H1 (cell line): ENCODE data around the gene TRIM4. TPM values are rescaled to one million over a fixed set of nuclear protein-coding genes. Genes with fewer than 3 reads are reported as not detected.

Source experiments
- CTCF ChIA-PET: fragments of 300-600 bp; sonication (Branson Sonifier 250); formaldehyde crosslinking; loops from one replicate; lab custom pipeline; 2021; ENCODE audit not compliant: partially characterized antibody; lab: Charles Lee
- POLR2A ChIA-PET: fragments of 300-600 bp; sonication (Branson Sonifier 250); formaldehyde crosslinking; loops from one replicate; lab custom pipeline; 2021; ENCODE audit warnings: inconsistent platforms; ENCODE audit not compliant: partially characterized antibody; lab: Charles Lee
- DNase-seq, 2 experiments: peaks; one replicate each; pipeline versions ENCODE4 v3.0.0 to v3.0.0-alpha.2; 2010 to 2022; ENCODE audit warnings: low spot score in 2 of 2, low read depth in 1 of 2, mixed read lengths in 1 of 2
- FAIRE-seq: peaks from 2 replicates; lab custom pipeline; 2011; peaks lifted over from hg19 to GRCh38; lab: Jason Lieb, UNC
- H2AFZ ChIP-seq: 2 replicates; pipeline ENCODE4 v1.8.1; 2012; ENCODE audit warnings: low read length, inconsistent platforms
- H2AK5ac ChIP-seq: 2 replicates; pipeline ENCODE4 v1.6.1; 2013; ENCODE audit warnings: low read depth, low read length
- H2BK120ac ChIP-seq: replicated peaks from 2 replicates; pipeline ENCODE3; 2013; ENCODE audit warnings: low read depth, low read length, inconsistent platforms
- H2BK12ac ChIP-seq: 2 replicates; pipeline ENCODE4 v1.6.1; 2013; ENCODE audit warnings: low read depth, low read length
- H2BK15ac ChIP-seq: 2 replicates; pipeline ENCODE4 v1.6.1; 2013; ENCODE audit warnings: low read length
- H2BK20ac ChIP-seq: 2 replicates; pipeline ENCODE4 v1.6.1; 2013; ENCODE audit warnings: low read length
- H2BK5ac ChIP-seq: 2 replicates; pipeline ENCODE4 v1.6.1; 2013; ENCODE audit warnings: low read depth, low read length
- H3K14ac ChIP-seq: 2 replicates; pipeline ENCODE4 v1.6.1; 2013; ENCODE audit warnings: inconsistent platforms; ENCODE audit not compliant: insufficient read length
- H3K18ac ChIP-seq: 2 replicates; pipeline ENCODE4 v1.6.1; 2013; ENCODE audit warnings: low read length; ENCODE audit errors: extremely low read depth
- H3K23ac ChIP-seq: 2 replicates; pipeline ENCODE4 v1.6.1; 2013; ENCODE audit warnings: inconsistent platforms; ENCODE audit not compliant: insufficient read length
- H3K23me2 ChIP-seq: 2 replicates; pipeline ENCODE4 v1.6.1; 2013; ENCODE audit warnings: low read depth, low read length
- H3K27ac ChIP-seq: 2 replicates; pipeline ENCODE4 v1.6.1; 2011; ENCODE audit warnings: low read depth, low read length, inconsistent platforms
- H3K27me3 ChIP-seq, 4 experiments: replicated peaks in 1 of 4; 1 replicate in 1 of 4; 2 replicates in 3 of 4; pipeline versions ENCODE4 v1.6.1 to v1.8.1; 2011 to 2013; ENCODE audit warnings: low read length in 3 of 4, mild to moderate bottlenecking in 3 of 4, inconsistent platforms in 2 of 4, mixed read lengths in 2 of 4, moderate library complexity in 1 of 4; ENCODE audit not compliant: control insufficient read depth in 3 of 4, insufficient read depth in 3 of 4; ENCODE audit errors: extremely low read depth in 1 of 4
- H3K36me3 ChIP-seq, 4 experiments: 2 replicates each; pipeline versions ENCODE4 v1.6.1 to v1.8.1; 2011 to 2013; ENCODE audit warnings: mild to moderate bottlenecking in 4 of 4, low read length in 3 of 4, moderate library complexity in 2 of 4, control low read depth in 1 of 4, inconsistent platforms in 1 of 4; ENCODE audit not compliant: insufficient read depth in 4 of 4, control insufficient read depth in 2 of 4
- H3K4ac ChIP-seq: replicated peaks from 2 replicates; pipeline ENCODE3; 2013; ENCODE audit warnings: low read length, low read depth, mixed read lengths, inconsistent platforms; ENCODE audit not compliant: insufficient read length
- H3K4me1 ChIP-seq, 4 experiments: replicated peaks in 1 of 4; 1 replicate in 1 of 4; 2 replicates in 3 of 4; pipeline versions ENCODE4 v1.6.1 to v1.8.1; 2011 to 2013; ENCODE audit warnings: low read length in 3 of 4, inconsistent platforms in 2 of 4, mixed read lengths in 1 of 4; ENCODE audit not compliant: insufficient read depth in 4 of 4, control insufficient read depth in 3 of 4
- H3K4me2 ChIP-seq, 2 experiments: 2 replicates each; pipeline versions ENCODE4 v1.6.1 to v1.8.1; 2011 to 2013; ENCODE audit warnings: low read depth in 2 of 2, low read length in 2 of 2, control low read depth in 1 of 2, inconsistent platforms in 1 of 2, mild to moderate bottlenecking in 1 of 2; ENCODE audit not compliant: insufficient read depth in 1 of 2
- H3K4me3 ChIP-seq, 4 experiments: fragments of 200-600, 300-600 bp in 1 of 4; sonication (generic), shearing (Covaris generic), sonication (Bioruptor Twin) in 1 of 4; 2 replicates each; pipeline versions ENCODE4 v1.5.1 to v1.8.1; 2011 to 2016; ENCODE audit warnings: low read length in 4 of 4, low read depth in 3 of 4, control low read depth in 2 of 4, inconsistent platforms in 2 of 4, mild to moderate bottlenecking in 2 of 4, mixed read lengths in 1 of 4, moderate library complexity in 1 of 4; ENCODE audit not compliant: insufficient read depth in 2 of 4; ENCODE audit errors: extremely low read depth in 1 of 4
- H3K56ac ChIP-seq: replicated peaks from 2 replicates; pipeline ENCODE3; 2013; ENCODE audit warnings: low read depth, mild to moderate bottlenecking, mixed read lengths, low read length, inconsistent platforms; ENCODE audit not compliant: insufficient read length
- H3K79me1 ChIP-seq: 2 replicates; pipeline ENCODE4 v1.6.1; 2013; ENCODE audit warnings: low read depth, low read length, control low read depth
- H3K79me2 ChIP-seq, 2 experiments: 2 replicates each; pipeline versions ENCODE4 v1.6.1 to v1.8.1; 2012 to 2013; ENCODE audit warnings: low read length in 2 of 2, mild to moderate bottlenecking in 2 of 2, inconsistent platforms in 1 of 2; ENCODE audit not compliant: insufficient read depth in 2 of 2, control insufficient read depth in 1 of 2
- H3K9ac ChIP-seq, 4 experiments: replicated peaks in 1 of 4; 1 replicate in 1 of 4; 2 replicates in 3 of 4; pipeline versions ENCODE4 v1.6.1 to v1.8.1; 2011 to 2013; ENCODE audit warnings: low read depth in 3 of 4, low read length in 3 of 4, control low read depth in 2 of 4, mild to moderate bottlenecking in 2 of 4, moderate library complexity in 2 of 4, inconsistent platforms in 1 of 4; ENCODE audit errors: extremely low read depth in 1 of 4
- H3K9me3 ChIP-seq, 2 experiments: 2 replicates each; pipeline versions ENCODE4 v1.6.1 to v1.8.1; 2012 to 2013; ENCODE audit warnings: mild to moderate bottlenecking in 2 of 2, moderate library complexity in 2 of 2, control low read depth in 1 of 2, inconsistent platforms in 1 of 2, low read depth in 1 of 2, low read length in 1 of 2, mixed read lengths in 1 of 2; ENCODE audit not compliant: insufficient read depth in 2 of 2
- H4K20me1 ChIP-seq, 2 experiments: replicated peaks in 1 of 2; 2 replicates each; pipeline versions ENCODE3 to v1.8.1; 2011 to 2013; ENCODE audit warnings: inconsistent platforms in 2 of 2, low read length in 2 of 2, mild to moderate bottlenecking in 1 of 2; ENCODE audit not compliant: insufficient read depth in 2 of 2, control insufficient read depth in 1 of 2
- H4K5ac ChIP-seq: 2 replicates; pipeline ENCODE4 v1.6.1; 2013; ENCODE audit warnings: low read length, low read depth, mixed read lengths, inconsistent platforms; ENCODE audit not compliant: insufficient read length
- H4K8ac ChIP-seq: 2 replicates; pipeline ENCODE4 v1.8.0; 2013; ENCODE audit warnings: mild to moderate bottlenecking, moderate library complexity, low read length, inconsistent platforms; ENCODE audit not compliant: insufficient read depth; ENCODE audit errors: extremely low read depth
- H4K91ac ChIP-seq: replicated peaks from 2 replicates; pipeline ENCODE3; 2013; ENCODE audit warnings: low read length, mixed read lengths, inconsistent platforms; ENCODE audit not compliant: insufficient read length
- SP2 ChIP-seq: IDR thresholded peaks from 2 replicates; pipeline ENCODE4 v1.6.1; 2012; ENCODE audit warnings: mild to moderate bottlenecking, low read length, inconsistent platforms
- TCF12 ChIP-seq: IDR thresholded peaks from 2 replicates; pipeline ENCODE4 v1.6.1; 2011; ENCODE audit warnings: low read depth, mild to moderate bottlenecking, low read length
- ZNF274 ChIP-seq: IDR thresholded peaks from 2 replicates; pipeline ENCODE4 v1.7.0; 2012; ENCODE audit warnings: low read length, borderline replicate concordance; ENCODE audit errors: extremely low read depth
- WGBS, 2 experiments: shearing (Covaris generic) in 1 of 2; methylation state at CpG; one replicate each; pipeline versions ENCODE4 v1.1.6 to v1.1.7; 2013 to 2015; ENCODE audit warnings: low lambda C conversion rate in 2 of 2, mixed read lengths in 2 of 2, inconsistent platforms in 1 of 2, low coverage in 1 of 2, missing lambda C conversion rate in 1 of 2; ENCODE audit not compliant: insufficient replicate concordance in 2 of 2, insufficient coverage in 1 of 2, insufficient read length in 1 of 2; ENCODE audit errors: extremely low coverage in 1 of 2, missing lambda C conversion rate in 1 of 2; 5-methylcytosine and 5-hydroxymethylcytosine counted together
- polyA plus RNA-seq, 7 experiments: library from polyadenylated mRNA; depleted of rRNA in 3 of 7; stranded (reverse) in 5 of 7; unstranded in 2 of 7; fragments of >200 nt in 5 of 7; fragments of 200-250 nt in 2 of 7; gene quantifications; 1 replicate in 5 of 7; 2 replicates in 1 of 7; 4 replicates in 1 of 7; pipeline versions ENCODE4 v1.2.1 to v1.2.3, GENCODE V29; 2011 to 2013; ENCODE audit warnings: missing spikeins in 2 of 7, mixed read lengths in 2 of 7
- total RNA-seq: library from RNA; stranded (reverse); fragmentation: NEBNext Ultra II Directional; extraction: Animal tissue kit (Norgen Biotek cat#: 25700); gene quantifications from 2 replicates; pipeline ENCODE4 v1.2.1, GENCODE V29; 2021

Gene TRIM4
- total and polyA plus RNA-seq, 2 of the 8 experiments (the other 6 are each of a cell fraction or from before 2014, with no cell fraction given), result 0.03 to 7.3 TPM

DNA sequence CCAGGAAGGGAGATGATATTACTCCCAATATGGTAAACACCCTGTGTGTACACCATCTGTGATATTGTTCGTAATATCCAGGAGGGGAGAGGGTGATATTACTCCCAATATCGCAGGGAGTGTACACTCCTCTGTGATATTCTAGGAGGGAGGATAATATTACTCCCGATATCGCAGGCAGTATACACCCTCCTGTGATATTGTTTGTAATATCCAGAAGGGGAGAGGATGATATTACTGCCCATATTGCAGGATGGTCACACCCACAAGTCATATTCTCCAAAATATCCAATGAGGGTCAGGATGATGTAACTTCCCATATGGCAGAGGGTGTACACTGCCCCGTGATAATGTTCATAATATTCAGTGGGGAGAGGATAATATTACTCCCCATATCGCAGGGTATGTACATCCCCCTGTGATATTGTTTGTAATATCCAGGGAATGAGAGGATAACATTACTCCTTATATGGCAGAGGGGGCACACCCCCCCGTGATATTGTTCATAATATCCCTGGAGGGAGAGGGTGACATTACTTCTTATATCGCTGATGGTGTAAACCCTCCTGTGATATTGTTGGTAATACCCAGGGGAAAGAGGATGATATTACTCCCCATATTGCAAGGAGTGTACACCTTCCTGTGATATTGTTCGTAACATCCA, 39.4 kb upstream of the TRIM4 start:
- Histone ChIP-seq H3K23me2 (no peaks in the 10 kb centered on the region), H4K20me1 (no peaks in the 10 kb centered on the region), H3K27me3 (no peaks in the 10 kb centered on the region), H4K91ac (no peak overlapping the region), H3K36me3 (no peaks in the 10 kb centered on the region), H3K14ac (no peak overlapping the region), H3K56ac (no peak overlapping the region), H2BK15ac (no peak overlapping the region), H3K27ac (no peak overlapping the region), H2AFZ (no peak overlapping the region), H2BK120ac (no peak overlapping the region), H2BK20ac (no peak overlapping the region), H3K4ac (no peak overlapping the region), H3K79me2 (no peaks in the 10 kb centered on the region), H3K4me3 (no peak overlapping the region), H3K4me1 (no peaks in the 10 kb centered on the region), H3K9ac (no peak overlapping the region), H3K4me2 (no peak overlapping the region), H3K9me3 (no peaks in the 10 kb centered on the region), H3K79me1 (no peaks in the 10 kb centered on the region), H2AK5ac (no peak overlapping the region), H2BK12ac (no peak overlapping the region), H4K5ac (no peak overlapping the region), H3K23ac (no peak overlapping the region), H4K8ac (no peak overlapping the region), H3K18ac (no peak overlapping the region), H2BK5ac (no peak overlapping the region)
- DNase-seq, result no peak
- no peak for FAIRE-seq
- 90% methylated on average over 9 of the region's 9 CpGs; no CpG with 5 or more reads in 1 of the 2 experiments for WGBS, 2 experiments
- ChIA-PET CTCF (no interaction called here), POLR2A (no interaction called here)
- TF ChIP-seq ZNF274, result no peak
- no peak for TF ChIP-seq TCF12
- no peak for TF ChIP-seq SP2
- TF ChIP-seq, all 59 proteins: peak for 0
